CD4-positive, alpha-beta T cell (primary cell): ENCODE data around the gene SMC6. TPM values are rescaled to one million over a fixed set of nuclear protein-coding genes. Genes with fewer than 3 reads are reported as not detected.

Source experiments
- ATAC-seq: fragments of 200-7000 bp; cut with Tn5 transposase; one replicate; pipeline ENCODE4 v1.10.0; 2022; ENCODE audit warnings: mild to moderate bottlenecking; ENCODE audit not compliant: poor library complexity
- CTCF ChIA-PET: fragments of 350-600 bp; sonication (Branson Sonifier 250); formaldehyde crosslinking; loops from one replicate; lab custom pipeline; 2021; ENCODE audit warnings: antibody characterized with exemption, inconsistent platforms; lab: Charles Lee
- POLR2A ChIA-PET: fragments of 350-600 bp; sonication (Branson Sonifier 250); formaldehyde crosslinking; loops from one replicate; lab custom pipeline; 2021; ENCODE audit warnings: antibody characterized with exemption, inconsistent platforms; lab: Charles Lee
- DNase-seq, 14 experiments: peaks; one replicate each; pipeline ENCODE4 v3.0.0-alpha.2; 2013 to 2020; ENCODE audit warnings: mixed read lengths in 2 of 14
- H3K27ac ChIP-seq, 2 donors: one replicate each; pipeline versions ENCODE4 v1.5.1 to v1.7.0; 2013; ENCODE audit warnings: low read length in 2 of 2, low read depth in 1 of 2, mild to moderate bottlenecking in 1 of 2
- H3K27me3 ChIP-seq, 2 experiments: 1 replicate in 1 of 2; 2 replicates in 1 of 2; pipeline versions ENCODE4 v1.6.1 to v1.7.0; 2013; ENCODE audit warnings: low read length in 2 of 2, control low read depth in 1 of 2, mild to moderate bottlenecking in 1 of 2, moderate library complexity in 1 of 2; ENCODE audit not compliant: insufficient read depth in 2 of 2, control insufficient read depth in 1 of 2
- H3K36me3 ChIP-seq: one replicate; pipeline ENCODE4 v1.6.1; 2013; ENCODE audit warnings: low read length, control low read depth; ENCODE audit not compliant: insufficient read depth
- H3K4me1 ChIP-seq: one replicate; pipeline ENCODE4 v1.6.1; 2013; ENCODE audit warnings: low read length, control low read depth; ENCODE audit not compliant: insufficient read depth
- H3K4me3 ChIP-seq: one replicate; pipeline ENCODE4 v1.5.1; 2013; ENCODE audit warnings: mild to moderate bottlenecking, low read length, moderate library complexity
- H3K9me3 ChIP-seq, 2 experiments: 1 replicate in 1 of 2; 2 replicates in 1 of 2; pipeline versions ENCODE4 v1.6.1 to v1.7.0; 2013; ENCODE audit warnings: low read length in 2 of 2, mild to moderate bottlenecking in 2 of 2, control low read depth in 1 of 2, moderate library complexity in 1 of 2; ENCODE audit not compliant: control insufficient read depth in 1 of 2, insufficient read depth in 1 of 2
- H3K27ac Mint-ChIP-seq: one replicate; pipeline ENCODE4 v1.8.0; 2020; ENCODE audit warnings: mixed read lengths
- H3K27me3 Mint-ChIP-seq: one replicate; pipeline ENCODE4 v1.8.0; 2021; ENCODE audit warnings: mixed read lengths
- H3K36me3 Mint-ChIP-seq: one replicate; pipeline ENCODE4 v1.8.0; 2021; ENCODE audit warnings: low read depth, mixed read lengths
- H3K4me1 Mint-ChIP-seq: one replicate; pipeline ENCODE4 v1.8.0; 2021; ENCODE audit warnings: low read depth, mixed read lengths
- H3K4me3 Mint-ChIP-seq: one replicate; pipeline ENCODE4 v1.8.0; 2020; ENCODE audit warnings: mild to moderate bottlenecking, mixed read lengths
- H3K9me3 Mint-ChIP-seq: one replicate; pipeline ENCODE4 v1.8.0; 2020; ENCODE audit warnings: mixed read lengths
- intact Hi-C, 2 experiments: fragments of 100-400 bp; cut with DNase I in 1 of 2; cut with micrococcal nuclease in 1 of 2; formaldehyde crosslinking; loops; one replicate each; pipeline versions ENCODE4 v1.15.1 to v1.9.0; 2023 to 2025; cut with DNase I, micrococcal nuclease
- total RNA-seq, 174 experiments: library from RNA in 2 of 174; stranded (reverse) in 2 of 174; gene quantifications; one replicate each; pipeline ENCODE4 v1.2.3 and lab custom pipeline; 2021 to 2026
- TF ChIP-seq, protein P1 (sequence below): fragments of 200-600 bp; IDR thresholded peaks from one replicate; pipeline ENCODE4 v1.8.0; 2022; ENCODE audit warnings: antibody characterized with exemption, mild to moderate bottlenecking

Gene SMC6
- total RNA-seq, 2 experiments from 2014 or later, result 7.1 to 7.8 TPM

DNA sequence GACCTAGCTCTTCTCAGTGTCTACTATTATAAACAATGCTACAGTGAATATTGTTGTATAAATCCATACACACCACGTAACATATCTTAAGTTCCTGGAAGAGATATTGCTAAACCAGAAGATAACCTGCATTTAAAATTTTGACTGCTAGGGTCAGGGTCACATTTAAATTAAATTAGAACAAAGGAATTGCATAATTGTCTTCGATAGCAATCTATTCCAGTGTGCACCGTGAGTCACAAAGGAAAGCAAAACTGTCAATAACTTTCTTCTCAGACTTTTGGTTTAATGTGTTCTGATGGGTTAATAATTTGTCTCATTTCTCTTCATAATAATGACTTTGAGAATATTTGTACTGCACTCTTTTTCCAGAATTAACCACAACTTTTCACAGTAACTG lies 4.5 kb upstream of the SMC6 start:
- H3K27ac Mint-ChIP-seq, result no peak overlapping the region
- intact Hi-C loops, result loop anchor here in 1 of 2 experiments (10.0 kb wide), 1 partner anchor 1587 kb away; no protein-coding TSS in a partner anchor
- no peaks in the 10 kb centered on the region for H3K27me3 Mint-ChIP-seq
- H3K4me1 Mint-ChIP-seq, result peaks cover 8% of the 10 kb centered on the region
- CTCF ChIA-PET, result no interaction called here
- TF ChIP-seq, protein P1, sequence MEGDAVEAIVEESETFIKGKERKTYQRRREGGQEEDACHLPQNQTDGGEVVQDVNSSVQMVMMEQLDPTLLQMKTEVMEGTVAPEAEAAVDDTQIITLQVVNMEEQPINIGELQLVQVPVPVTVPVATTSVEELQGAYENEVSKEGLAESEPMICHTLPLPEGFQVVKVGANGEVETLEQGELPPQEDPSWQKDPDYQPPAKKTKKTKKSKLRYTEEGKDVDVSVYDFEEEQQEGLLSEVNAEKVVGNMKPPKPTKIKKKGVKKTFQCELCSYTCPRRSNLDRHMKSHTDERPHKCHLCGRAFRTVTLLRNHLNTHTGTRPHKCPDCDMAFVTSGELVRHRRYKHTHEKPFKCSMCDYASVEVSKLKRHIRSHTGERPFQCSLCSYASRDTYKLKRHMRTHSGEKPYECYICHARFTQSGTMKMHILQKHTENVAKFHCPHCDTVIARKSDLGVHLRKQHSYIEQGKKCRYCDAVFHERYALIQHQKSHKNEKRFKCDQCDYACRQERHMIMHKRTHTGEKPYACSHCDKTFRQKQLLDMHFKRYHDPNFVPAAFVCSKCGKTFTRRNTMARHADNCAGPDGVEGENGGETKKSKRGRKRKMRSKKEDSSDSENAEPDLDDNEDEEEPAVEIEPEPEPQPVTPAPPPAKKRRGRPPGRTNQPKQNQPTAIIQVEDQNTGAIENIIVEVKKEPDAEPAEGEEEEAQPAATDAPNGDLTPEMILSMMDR, result no peak
- no peaks in the 10 kb centered on the region for H3K27me3 ChIP-seq
- H3K4me1 ChIP-seq, result peaks cover 7% of the 10 kb centered on the region
- H3K27ac ChIP-seq, result no peak overlapping the region
- DNase-seq (no peak), ATAC-seq (no peak)
- peaks cover 6% of the 10 kb centered on the region for H3K36me3 Mint-ChIP-seq
- POLR2A ChIA-PET, result no interaction called here
- no peak overlapping the region for H3K4me3 ChIP-seq
- no peaks in the 10 kb centered on the region for H3K36me3 ChIP-seq
- H3K9me3 ChIP-seq, result no peaks in the 10 kb centered on the region
- no peaks in the 10 kb centered on the region for H3K9me3 Mint-ChIP-seq
- no peak overlapping the region for H3K4me3 Mint-ChIP-seq

DNA sequence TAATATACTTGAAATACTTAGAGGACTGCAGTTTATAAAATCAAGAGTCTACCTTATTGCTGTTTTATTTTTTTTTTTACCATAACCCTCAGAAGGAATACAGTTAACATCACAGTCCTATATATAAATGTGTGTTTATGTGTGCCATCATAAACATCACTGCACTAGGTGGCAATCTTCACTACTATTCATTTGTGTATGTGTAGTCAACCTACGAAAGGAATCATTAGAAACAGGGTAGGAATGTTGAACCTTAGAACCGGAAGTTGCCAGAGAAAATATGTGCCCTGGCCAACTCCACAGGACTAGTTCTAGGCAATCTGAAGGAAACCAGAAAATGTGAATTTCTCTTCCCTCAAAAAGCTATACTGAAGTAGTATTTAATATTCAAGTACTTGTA lies 3.7 kb upstream of the SMC6 start:
- TF ChIP-seq, protein P1, result no peak
- Histone ChIP-seq H3K9me3 (no peaks in the 10 kb centered on the region), H3K36me3 (no peaks in the 10 kb centered on the region), H3K4me1 (peaks cover 11% of the 10 kb centered on the region), H3K4me3 (no peak overlapping the region), H3K27ac (no peak overlapping the region), H3K27me3 (no peaks in the 10 kb centered on the region)
- ChIA-PET CTCF (no interaction called here), POLR2A (no interaction called here)
- Mint-ChIP-seq H3K27ac (no peak overlapping the region), H3K4me3 (no peak overlapping the region), H3K9me3 (no peaks in the 10 kb centered on the region), H3K36me3 (peaks cover 9% of the 10 kb centered on the region), H3K27me3 (no peaks in the 10 kb centered on the region), H3K4me1 (peaks cover 16% of the 10 kb centered on the region)
- intact Hi-C loops, result loop anchor here in 1 of 2 experiments (10.0 kb wide), 1 partner anchor 1587 kb away; no protein-coding TSS in a partner anchor
- ATAC-seq, result no peak
- no peak for DNase-seq

DNA sequence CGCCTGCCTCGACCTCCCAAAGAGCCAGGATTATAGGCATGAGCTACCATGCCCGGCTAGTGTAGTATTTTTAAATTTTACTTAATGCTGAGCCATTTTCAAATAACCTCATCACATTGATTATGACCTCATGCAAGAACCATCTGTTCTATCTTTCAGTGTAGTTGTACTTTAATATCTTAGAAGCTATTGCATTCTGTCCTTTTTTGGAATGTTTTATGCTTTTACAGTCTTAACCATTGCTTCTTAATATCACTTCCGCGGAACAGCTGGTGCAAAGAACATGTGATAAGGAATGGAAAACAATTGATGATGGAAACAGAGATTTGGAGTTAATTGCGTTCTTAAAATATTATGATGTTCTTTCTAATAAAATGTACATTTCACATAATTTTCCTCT lies 3.1 kb upstream of the SMC6 start:
- no peaks in the 10 kb centered on the region for H3K36me3 ChIP-seq
- Mint-ChIP-seq H3K27me3 (no peaks in the 10 kb centered on the region), H3K9me3 (no peaks in the 10 kb centered on the region), H3K4me3 (peak overlapping the region; percentile 47), H3K36me3 (peaks cover 9% of the 10 kb centered on the region), H3K27ac (no peak overlapping the region), H3K4me1 (peaks cover 22% of the 10 kb centered on the region)
- H3K4me1 ChIP-seq, result peaks cover 11% of the 10 kb centered on the region
- ATAC-seq, result no peak
- CTCF ChIA-PET, result interaction anchor here (2.1 kb wide), 1 partner anchor 37 kb away, joined by 5 read pairs; no protein-coding TSS in a partner anchor
- H3K9me3 ChIP-seq, result no peaks in the 10 kb centered on the region
- POLR2A ChIA-PET, result no interaction called here
- TF ChIP-seq, protein P1, result no peak
- H3K27ac ChIP-seq, result no peak overlapping the region
- no peak for DNase-seq
- H3K27me3 ChIP-seq, result no peaks in the 10 kb centered on the region
- no peak overlapping the region for H3K4me3 ChIP-seq
- intact Hi-C loops, result loop anchor here in 1 of 2 experiments (10.0 kb wide), 1 partner anchor 1588 kb away; no protein-coding TSS in a partner anchor
